SK-N-SH (cell line): ENCODE measurements around the gene TUBA4A. TPM values are rescaled to one million over a fixed set of nuclear protein-coding genes. Genes with fewer than 3 reads are reported as not detected.

Experiments
- CTCF ChIA-PET: fragments of 300-600, 350-600 bp; formaldehyde crosslinking; extraction: SDS; loops from one replicate; lab custom pipeline; 2021; lab: Yijun Ruan, JAX
- POLR2A ChIA-PET: fragments of 350-600 bp; sonication (Branson Sonifier 250); formaldehyde crosslinking; extraction: SDS; loops from one replicate; lab custom pipeline; 2020; ENCODE audit warnings: antibody characterized with exemption, inconsistent platforms; lab: Yijun Ruan, JAX
- DNase-seq: peaks from one replicate; pipeline ENCODE4 v3.0.0; 2012
- H2AFZ ChIP-seq: fragments of 200-600 bp; sonication (generic); 2 replicates; pipeline ENCODE4 v1.8.1; 2016; ENCODE audit warnings: antibody characterized with exemption, mild to moderate bottlenecking, low read depth
- H3F3A ChIP-seq: fragments of 200-600 bp; sonication (generic); replicated peaks from 2 replicates; pipeline ENCODE3; 2016; ENCODE audit warnings: antibody characterized with exemption, mild to moderate bottlenecking; ENCODE audit not compliant: insufficient read depth
- H3K27ac ChIP-seq, 2 experiments: fragments of 200-500 bp in 1 of 2; fragments of 200-600 bp in 1 of 2; sonication (Bioruptor generic) in 1 of 2; sonication (generic), shearing (Covaris generic) in 1 of 2; 2 replicates each; pipeline versions ENCODE4 v1.5.1 to v1.6.1; 2014 to 2016; ENCODE audit warnings: low read depth in 2 of 2, inconsistent platforms in 1 of 2, low read length in 1 of 2, mild to moderate bottlenecking in 1 of 2, mixed read lengths in 1 of 2
- H3K27me3 ChIP-seq: fragments of 200-600 bp; sonication (generic), shearing (Covaris generic); 2 replicates; pipeline ENCODE4 v1.6.1; 2016; ENCODE audit warnings: mixed run types; ENCODE audit not compliant: insufficient read depth
- H3K36me3 ChIP-seq, 2 experiments: fragments of 200-500 bp in 1 of 2; fragments of 200-600 bp in 1 of 2; sonication (Bioruptor generic) in 1 of 2; sonication (generic) in 1 of 2; replicated peaks in 1 of 2; 2 replicates each; pipeline versions ENCODE3 to v1.5.1; 2014 to 2016; ENCODE audit warnings: low read length in 1 of 2, mild to moderate bottlenecking in 1 of 2; ENCODE audit not compliant: insufficient read depth in 2 of 2, control insufficient read depth in 1 of 2
- H3K4me1 ChIP-seq, 2 experiments: fragments of 200-500 bp in 1 of 2; fragments of 200-600 bp in 1 of 2; sonication (Bioruptor generic) in 1 of 2; sonication (generic), shearing (Covaris generic) in 1 of 2; 2 replicates each; pipeline versions ENCODE4 v1.5.1 to v1.6.1; 2014 to 2016; ENCODE audit warnings: low read depth in 1 of 2, low read length in 1 of 2, mixed run types in 1 of 2; ENCODE audit not compliant: insufficient read depth in 2 of 2, control insufficient read depth in 1 of 2
- H3K4me2 ChIP-seq: fragments of 200-600 bp; sonication (generic), shearing (Covaris generic); 2 replicates; pipeline ENCODE4 v1.6.1; 2017; ENCODE audit warnings: mixed run types
- H3K4me3 ChIP-seq, 2 experiments: fragments of 200-500 bp in 1 of 2; fragments of 200-600 bp in 1 of 2; sonication (Bioruptor generic) in 1 of 2; sonication (generic), shearing (Covaris generic) in 1 of 2; 2 replicates each; pipeline versions ENCODE4 v1.5.1 to v1.8.1; 2014 to 2016; ENCODE audit warnings: low read depth in 2 of 2, inconsistent platforms in 1 of 2, low read length in 1 of 2, mild to moderate bottlenecking in 1 of 2, mixed read lengths in 1 of 2, moderate library complexity in 1 of 2
- H3K79me2 ChIP-seq: fragments of 200-600 bp; sonication (generic); 2 replicates; pipeline ENCODE4 v1.8.1; 2017; ENCODE audit warnings: mild to moderate bottlenecking; ENCODE audit not compliant: insufficient read depth
- H3K9ac ChIP-seq: fragments of 200-600 bp; sonication (generic); 2 replicates; pipeline ENCODE4 v1.6.1; 2017; ENCODE audit warnings: mixed run types
- H3K9me2 ChIP-seq: fragments of 200-600 bp; sonication (generic); 2 replicates; pipeline ENCODE4 v1.6.1; 2017; ENCODE audit warnings: mixed run types
- H3K9me3 ChIP-seq: fragments of 200-600 bp; sonication (generic); 2 replicates; pipeline ENCODE4 v1.6.1; 2017; ENCODE audit warnings: mixed run types, mild to moderate bottlenecking, moderate library complexity
- H4K20me1 ChIP-seq: fragments of 200-600 bp; sonication (generic); 2 replicates; pipeline ENCODE4 v1.6.1; 2017; ENCODE audit warnings: mild to moderate bottlenecking, mixed run types; ENCODE audit not compliant: insufficient read depth
- CHD2 ChIP-seq: fragments of 150-350 bp; IDR thresholded peaks from 2 replicates; pipeline ENCODE4 v1.6.1; 2018; ENCODE audit warnings: low read length; ENCODE audit not compliant: partially characterized antibody
- ELF1 ChIP-seq: IDR thresholded peaks from 2 replicates; pipeline ENCODE4 v1.4.0; 2012
- EP300 ChIP-seq, 2 experiments: IDR thresholded peaks; 2 replicates each; pipeline versions ENCODE4 v1.4.0 to v1.6.1; 2012; ENCODE audit warnings: borderline replicate concordance in 1 of 2, low read depth in 1 of 2, low read length in 1 of 2
- FOSL2 ChIP-seq: IDR thresholded peaks from 2 replicates; pipeline ENCODE4 v1.4.0; 2012; ENCODE audit warnings: low read depth, mild to moderate bottlenecking, moderate library complexity, borderline replicate concordance
- FOXM1 ChIP-seq: IDR thresholded peaks from 2 replicates; pipeline ENCODE4 v1.4.0; 2012; ENCODE audit warnings: low read depth, mild to moderate bottlenecking
- GATA2 ChIP-seq: sonication (generic); formaldehyde crosslinking; IDR thresholded peaks from 2 replicates; pipeline ENCODE4 v1.5.0; 2020; ENCODE audit warnings: mild to moderate bottlenecking, missing genetic modification reagents
- JUND ChIP-seq: IDR thresholded peaks from 2 replicates; pipeline ENCODE4 v1.4.0; 2012
- MXI1 ChIP-seq: IDR thresholded peaks from 2 replicates; pipeline ENCODE4 v1.6.1; 2012; ENCODE audit warnings: mild to moderate bottlenecking, low read depth, low read length, improper control_type of control experiment
- NFIC ChIP-seq: IDR thresholded peaks from 2 replicates; pipeline ENCODE4 v1.4.0; 2012; ENCODE audit warnings: borderline replicate concordance
- POLR2AphosphoS5 ChIP-seq: IDR thresholded peaks from 2 replicates; pipeline ENCODE4 v1.6.1; 2012; ENCODE audit warnings: low read depth, low read length
- RCOR1 ChIP-seq: fragments of 150-350 bp; IDR thresholded peaks from 2 replicates; pipeline ENCODE4 v1.6.1; 2017; ENCODE audit warnings: antibody characterized with exemption, low read length
- TCF12 ChIP-seq: IDR thresholded peaks from 2 replicates; pipeline ENCODE4 v1.4.0; 2012
- YY1 ChIP-seq: IDR thresholded peaks from 2 replicates; pipeline ENCODE4 v1.4.0; 2012; ENCODE audit warnings: low read depth, mild to moderate bottlenecking
- WGBS: methylation state at CpG from one replicate; pipeline ENCODE4 v1.1.6; 2017; ENCODE audit warnings: low lambda C conversion rate; 5-methylcytosine and 5-hydroxymethylcytosine counted together
- polyA plus RNA-seq, 3 experiments: library from polyadenylated mRNA; depleted of rRNA; stranded (reverse); fragments of >200 nt; gene quantifications; 2 replicates each; pipeline ENCODE4 v1.2.3, GENCODE V29; 2012
- TF ChIP-seq, protein P1 (sequence below): fragments of 150-350 bp; IDR thresholded peaks from 2 replicates; pipeline ENCODE4 v1.6.1; 2017; ENCODE audit warnings: antibody characterized with exemption, low read length, low read depth, borderline replicate concordance
- TF ChIP-seq, protein P2 (sequence below): IDR thresholded peaks from 2 replicates; pipeline ENCODE4 v1.4.0; 2012; ENCODE audit warnings: low read depth, borderline replicate concordance

TUBA4A gene
- polyA plus RNA-seq, 1 of the 3 experiments (the other 2 are of a cell fraction): 6.2 TPM

DNA sequence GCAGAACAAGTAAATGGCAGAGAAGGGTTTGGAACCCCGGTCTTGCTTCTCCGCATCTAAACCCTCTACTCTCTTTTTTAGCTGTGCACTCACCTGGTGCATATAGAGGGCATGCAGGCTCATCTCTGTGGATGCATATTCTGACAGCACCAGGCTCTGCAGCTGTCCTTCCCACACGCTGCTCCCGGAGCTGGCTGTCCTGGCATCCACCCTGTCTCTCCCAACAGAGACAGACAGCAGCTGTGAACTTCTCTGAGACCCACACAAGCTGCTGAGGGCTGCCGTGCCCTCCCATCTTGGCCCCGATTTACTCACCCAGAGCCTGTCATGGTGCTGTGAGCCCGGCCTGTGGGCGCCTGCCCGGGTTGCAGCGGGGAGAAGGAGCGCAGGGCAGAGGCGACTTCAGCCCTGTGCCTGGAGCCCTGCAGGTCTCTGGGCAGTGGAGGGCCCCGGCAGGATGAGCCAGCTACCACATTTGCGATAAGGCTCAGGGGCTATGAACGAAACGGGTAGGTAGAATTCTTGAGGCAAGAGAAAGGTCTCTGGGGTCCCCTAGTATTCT lies 31.7 kb downstream of the TUBA4A start:
- ChIA-PET POLR2A (no interaction called here), CTCF (interaction anchor here (0.6 to 1.5 kb wide), 7 partner anchors 14 to 102 kb away, joined by 3 to 5 read pairs (median 4); no protein-coding TSS in a partner anchor)

DNA sequence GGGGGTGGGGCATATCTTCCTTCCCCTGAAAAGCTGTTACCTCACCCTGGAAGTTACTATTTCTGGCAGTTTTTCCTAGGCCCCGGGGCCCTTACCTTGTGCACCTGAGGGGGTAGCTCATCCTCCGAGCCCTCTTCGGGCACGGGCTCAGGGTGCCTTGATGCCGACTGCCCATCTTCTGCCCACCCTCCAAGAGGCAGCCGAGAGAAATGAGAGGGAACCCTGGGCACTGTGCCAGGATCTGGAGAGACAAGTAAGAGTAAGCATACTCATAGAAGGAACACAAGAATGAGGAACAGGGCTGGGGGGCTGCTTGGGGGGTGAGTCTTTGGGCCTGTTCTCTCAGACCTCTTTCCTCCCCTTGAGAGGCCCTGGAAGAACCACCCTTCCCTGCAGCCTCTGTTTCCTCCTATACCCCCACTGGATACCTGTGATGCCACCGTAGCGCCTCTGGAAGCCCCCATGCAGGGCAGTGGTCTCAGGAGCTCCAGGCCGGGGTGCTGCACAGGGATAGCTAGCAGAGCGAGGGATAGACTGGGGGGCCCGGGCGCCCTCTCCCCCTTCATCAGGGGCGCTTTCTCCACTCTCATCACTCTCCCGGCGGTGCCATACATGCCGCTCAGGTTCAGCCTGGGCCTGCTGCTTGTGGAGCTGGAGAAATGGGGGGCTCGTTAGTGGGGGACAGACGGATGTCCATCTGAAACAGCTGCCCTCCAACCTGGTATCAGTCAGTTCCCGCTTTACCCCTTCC lies 32.9 kb downstream of the TUBA4A start:
- H3K36me3 ChIP-seq: peaks cover 10 to 55% of the 10 kb centered on the region in 2 experiments
- H3K4me1 ChIP-seq: peaks cover 5 to 30% of the 10 kb centered on the region in 2 experiments; a peak in 3 of 4 replicates
- no peak overlapping the region for H3K27ac ChIP-seq
- no peak overlapping the region for H2AFZ ChIP-seq
- no peaks in the 10 kb centered on the region for H3K9me3 ChIP-seq
- no peaks in the 10 kb centered on the region for H4K20me1 ChIP-seq
- CTCF ChIA-PET: interaction anchor here (1.0 to 3.3 kb wide), 4 partner anchors 8 to 66 kb away, joined by 3 to 15 read pairs (median 4); partner anchors contain the start of genes ANKZF1 and ATG9A
- TF ChIP-seq JUND (no peak), GATA2 (no peak), RCOR1 (no peak), POLR2AphosphoS5 (no peak), YY1 (no peak), EP300 (IDR thresholded peaks at IDR 0.05; ENCODE audit: borderline replicate concordance in 1 of 2, low read depth in 1 of 2, low read length in 1 of 2) (no peak), CHD2 (no peak), FOSL2 (no peak), MXI1 (no peak), NFIC (no peak), FOXM1 (no peak), TCF12 (no peak)
- TF ChIP-seq, protein P1, sequence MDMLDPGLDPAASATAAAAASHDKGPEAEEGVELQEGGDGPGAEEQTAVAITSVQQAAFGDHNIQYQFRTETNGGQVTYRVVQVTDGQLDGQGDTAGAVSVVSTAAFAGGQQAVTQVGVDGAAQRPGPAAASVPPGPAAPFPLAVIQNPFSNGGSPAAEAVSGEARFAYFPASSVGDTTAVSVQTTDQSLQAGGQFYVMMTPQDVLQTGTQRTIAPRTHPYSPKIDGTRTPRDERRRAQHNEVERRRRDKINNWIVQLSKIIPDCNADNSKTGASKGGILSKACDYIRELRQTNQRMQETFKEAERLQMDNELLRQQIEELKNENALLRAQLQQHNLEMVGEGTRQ: no peak
- TF ChIP-seq, protein P2, sequence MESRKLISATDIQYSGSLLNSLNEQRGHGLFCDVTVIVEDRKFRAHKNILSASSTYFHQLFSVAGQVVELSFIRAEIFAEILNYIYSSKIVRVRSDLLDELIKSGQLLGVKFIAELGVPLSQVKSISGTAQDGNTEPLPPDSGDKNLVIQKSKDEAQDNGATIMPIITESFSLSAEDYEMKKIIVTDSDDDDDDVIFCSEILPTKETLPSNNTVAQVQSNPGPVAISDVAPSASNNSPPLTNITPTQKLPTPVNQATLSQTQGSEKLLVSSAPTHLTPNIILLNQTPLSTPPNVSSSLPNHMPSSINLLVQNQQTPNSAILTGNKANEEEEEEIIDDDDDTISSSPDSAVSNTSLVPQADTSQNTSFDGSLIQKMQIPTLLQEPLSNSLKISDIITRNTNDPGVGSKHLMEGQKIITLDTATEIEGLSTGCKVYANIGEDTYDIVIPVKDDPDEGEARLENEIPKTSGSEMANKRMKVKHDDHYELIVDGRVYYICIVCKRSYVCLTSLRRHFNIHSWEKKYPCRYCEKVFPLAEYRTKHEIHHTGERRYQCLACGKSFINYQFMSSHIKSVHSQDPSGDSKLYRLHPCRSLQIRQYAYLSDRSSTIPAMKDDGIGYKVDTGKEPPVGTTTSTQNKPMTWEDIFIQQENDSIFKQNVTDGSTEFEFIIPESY: no peak
- TF ChIP-seq, all 33 proteins: peak for 0
- no peaks in the 10 kb centered on the region for H3K27me3 ChIP-seq
- DNase-seq: no peak
- H3K9me2 ChIP-seq: no peaks in the 10 kb centered on the region
- H3K4me3 ChIP-seq: no peak overlapping the region
- POLR2A ChIA-PET: interaction anchor here (0.5 kb wide), 1 partner anchor 14 kb away, joined by 3 read pairs; no protein-coding TSS in a partner anchor
- H3F3A ChIP-seq: peaks cover 27% of the 10 kb centered on the region
- H3K4me2 ChIP-seq: no peak overlapping the region
- no peaks in the 10 kb centered on the region for H3K79me2 ChIP-seq
- 96% methylated on average over 17 of the region's 19 CpGs for WGBS
- H3K9ac ChIP-seq: no peak overlapping the region

More for the DNA sequence above, 31.7 kb downstream of the TUBA4A start:
- H3K4me3 ChIP-seq: no peak overlapping the region
- H3K9ac ChIP-seq: no peak overlapping the region
- no peaks in the 10 kb centered on the region for H3K9me3 ChIP-seq
- TF ChIP-seq RCOR1 (no peak), ELF1 (no peak)
- no peak overlapping the region for H3K4me2 ChIP-seq
- no peak for DNase-seq
- H3K79me2 ChIP-seq: no peaks in the 10 kb centered on the region
- no peak overlapping the region for H2AFZ ChIP-seq
- WGBS: 92% methylated on average over 15 of the region's 16 CpGs
- H3K27me3 ChIP-seq: no peaks in the 10 kb centered on the region
- H3K27ac ChIP-seq: no peak overlapping the region
- peaks cover 8 to 46% of the 10 kb centered on the region in 2 experiments for H3K36me3 ChIP-seq
- H3K4me1 ChIP-seq: peaks cover 5 to 19% of the 10 kb centered on the region in 2 experiments; a peak in 3 of 4 replicates
- H3K9me2 ChIP-seq: no peaks in the 10 kb centered on the region
- H3F3A ChIP-seq: peaks cover 27% of the 10 kb centered on the region
- no peaks in the 10 kb centered on the region for H4K20me1 ChIP-seq
